ENCODE measurements around the gene SLC35G1. TPM values are rescaled to one million over a fixed set of nuclear protein-coding genes. Genes with fewer than 3 reads are reported as not detected.

Gene SLC35G1
- total and polyA plus RNA-seq, 10 donors, result 1.2 to 7.9 (median 3.7) TPM

GRCh38 chr10:93894516-93895378 lies 969 bp downstream of the SLC35G1 start:
- H3K4me3 ChIP-seq, result peak overlapping the region; percentile 63 to 92 (median 78)
- intact Hi-C loops (cut with DNase I; ENCODE audit: low total_unique reads), result no loop called here
- H3K4me1 ChIP-seq, result peaks cover 6 to 36% (median 21%) of the 10 kb centered on the region in 6 donors
- no peak for DNase-seq
- H3K36me3 ChIP-seq, result peaks cover 0 to 4% (median 0%) of the 10 kb centered on the region in 6 donors
- 39 to 48% (median 45%) methylated on average over 22 of the region's 22 CpGs for WGBS, 5 donors
- TF ChIP-seq CTCF (IDR thresholded peaks at IDR 0.05 in 8 of 11, conservative IDR thresholded peaks at IDR 0.05 in 3 of 11) (no peak), POLR2AphosphoS5 (IDR thresholded peaks at IDR 0.05) (no peak), POLR2A (IDR thresholded peaks at IDR 0.05) (no peak)
- peaks cover 0 to 11% (median 0%) of the 10 kb centered on the region in 7 donors for H3K27me3 ChIP-seq (replicated peaks in 1 of 7)
- no peaks in the 10 kb centered on the region for H3K9me3 ChIP-seq
- peak overlapping the region in 5 of 8 donors; percentile 42 to 79 (median 64) for H3K27ac ChIP-seq

GRCh38 chr10:93897070-93897780 lies 3.4 kb downstream of the SLC35G1 start:
- peaks cover 0 to 11% (median 0%) of the 10 kb centered on the region in 7 donors for H3K27me3 ChIP-seq (replicated peaks in 1 of 7)
- no peak for DNase-seq
- H3K9me3 ChIP-seq, result no peaks in the 10 kb centered on the region
- no peak overlapping the region for H3K27ac ChIP-seq
- intact Hi-C loops (cut with DNase I; ENCODE audit: low total_unique reads), result no loop called here
- H3K36me3 ChIP-seq, result peaks cover 0 to 12% (median 0%) of the 10 kb centered on the region in 6 donors
- TF ChIP-seq POLR2AphosphoS5 (IDR thresholded peaks at IDR 0.05), result no peak
- no peak for TF ChIP-seq POLR2A (IDR thresholded peaks at IDR 0.05)
- TF ChIP-seq CTCF (IDR thresholded peaks at IDR 0.05 in 8 of 11, conservative IDR thresholded peaks at IDR 0.05 in 3 of 11), result no peak
- H3K4me3 ChIP-seq, result no peak overlapping the region
- WGBS, 5 donors, result 90 to 96% (median 93%) methylated on average over 4 of the region's 4 CpGs
- H3K4me1 ChIP-seq, result peaks cover 6 to 36% (median 21%) of the 10 kb centered on the region in 6 donors

GRCh38 chr10:93899109-93899508 lies 5.3 kb downstream of the SLC35G1 start:
- no peaks in the 10 kb centered on the region for H3K9me3 ChIP-seq
- 86 to 92% (median 90%) methylated on average over 2 of the region's 2 CpGs for WGBS, 5 donors
- H3K4me3 ChIP-seq, result no peak overlapping the region
- DNase-seq, result no peak
- peaks cover 0 to 3% (median 0%) of the 10 kb centered on the region in 7 donors for H3K27me3 ChIP-seq (replicated peaks in 1 of 7)
- intact Hi-C loops (cut with DNase I; ENCODE audit: low total_unique reads), result no loop called here
- no peak for TF ChIP-seq POLR2A (IDR thresholded peaks at IDR 0.05)
- TF ChIP-seq CTCF (IDR thresholded peaks at IDR 0.05 in 8 of 11, conservative IDR thresholded peaks at IDR 0.05 in 3 of 11), result no peak
- no peak for TF ChIP-seq POLR2AphosphoS5 (IDR thresholded peaks at IDR 0.05)
- peaks cover 6 to 24% (median 14%) of the 10 kb centered on the region in 6 donors for H3K4me1 ChIP-seq
- no peak overlapping the region for H3K27ac ChIP-seq
- H3K36me3 ChIP-seq, result peaks cover 0 to 12% (median 0%) of the 10 kb centered on the region in 6 donors

- no peak for DNase-seq
- 79 to 89% (median 86%) methylated on average over 2 of the region's 2 CpGs for WGBS, 5 donors
- no peaks in the 10 kb centered on the region for H3K4me1 ChIP-seq
- intact Hi-C loops (cut with DNase I; ENCODE audit: low total_unique reads), result no loop called here
- H3K9me3 ChIP-seq, result no peaks in the 10 kb centered on the region
- H3K27me3 ChIP-seq (replicated peaks in 1 of 7), result no peaks in the 10 kb centered on the region
- H3K27ac ChIP-seq, result no peak overlapping the region
- no peak for TF ChIP-seq POLR2AphosphoS5 (IDR thresholded peaks at IDR 0.05)
- no peak for TF ChIP-seq POLR2A (IDR thresholded peaks at IDR 0.05)
- no peak for TF ChIP-seq CTCF (IDR thresholded peaks at IDR 0.05 in 8 of 11, conservative IDR thresholded peaks at IDR 0.05 in 3 of 11)
- H3K4me3 ChIP-seq, result no peak overlapping the region
- H3K36me3 ChIP-seq, result peaks cover 0 to 33% (median 0%) of the 10 kb centered on the region in 6 donors
Observed at GRCh38 chr10:93903051-93903450, 9.3 kb downstream of the SLC35G1 start.

Data from spleen (tissue), 11 donors.